ENCODE data around the gene SUGCT.

GRCh38 chr7:40471891-40472290 is 337.1 kb downstream of the SUGCT start:
- TF ChIP-seq CTCF (conservative IDR thresholded peaks at IDR 0.05; ENCODE audit: low read length) (no peak), EZH2phosphoT487 (IDR thresholded peaks at IDR 0.05; ENCODE audit: borderline replicate concordance, low read depth, low read length) (no peak)

Data from OCI-LY7 (cell line).